Smooth muscle cell (in vitro differentiated cells): Measurements from ENCODE around the gene TXNDC8. TPM values are rescaled to one million over a fixed set of nuclear protein-coding genes. Genes with fewer than 3 reads are reported as not detected.
"Not testable (repeated sequence)": the region's sequence is repeated elsewhere in the genome, so short reads cannot be mapped to it uniquely, and the experiment has no call there.

Experiments
- DNase-seq: peaks from one replicate; lab custom pipeline; 2025; ENCODE audit not compliant: unreplicated experiment; lab: John Stamatoyannopoulos, UW
- H2AFZ ChIP-seq: fragments of 200-600 bp; sonication (generic); 2 replicates; pipeline ENCODE4 v1.6.0; 2016; ENCODE audit warnings: antibody characterized with exemption, low read depth, mild to moderate bottlenecking
- H3F3A ChIP-seq: fragments of 200-600 bp; sonication (generic); 2 replicates; pipeline ENCODE4 v1.6.0; 2017; ENCODE audit warnings: antibody characterized with exemption, low read depth
- H3K27ac ChIP-seq: fragments of 200-600 bp; sonication (generic); 2 replicates; pipeline ENCODE4 v1.5.1; 2016; ENCODE audit warnings: low read depth, mild to moderate bottlenecking
- H3K27me3 ChIP-seq: fragments of 200-600 bp; sonication (generic); 2 replicates; pipeline ENCODE4 v1.6.1; 2016; ENCODE audit warnings: low read depth, mild to moderate bottlenecking
- H3K36me3 ChIP-seq: fragments of 200-600 bp; sonication (generic); 2 replicates; pipeline ENCODE4 v1.5.1; 2016; ENCODE audit warnings: low read depth
- H3K4me1 ChIP-seq: fragments of 200-600 bp; sonication (generic); 2 replicates; pipeline ENCODE4 v1.5.1; 2016; ENCODE audit warnings: low read depth
- H3K4me2 ChIP-seq: fragments of 200-600 bp; sonication (generic); 2 replicates; pipeline ENCODE4 v1.6.0; 2016; ENCODE audit warnings: mild to moderate bottlenecking
- H3K4me3 ChIP-seq: fragments of 200-600 bp; sonication (generic); 2 replicates; pipeline ENCODE4 v1.5.1; 2016; ENCODE audit warnings: mild to moderate bottlenecking
- H3K79me2 ChIP-seq: fragments of 200-600 bp; sonication (generic); 2 replicates; pipeline ENCODE4 v1.6.0; 2016; ENCODE audit warnings: low read depth, mild to moderate bottlenecking
- H3K9ac ChIP-seq: fragments of 200-600 bp; sonication (generic); 2 replicates; pipeline ENCODE4 v1.6.0; 2016; ENCODE audit warnings: low read depth
- H3K9me3 ChIP-seq: fragments of 200-600 bp; sonication (generic); replicated peaks from 2 replicates; pipeline ENCODE4 v1.5.1; 2016; ENCODE audit warnings: low read depth
- H4K20me1 ChIP-seq: fragments of 200-600 bp; sonication (generic); 2 replicates; pipeline ENCODE4 v1.6.0; 2016; ENCODE audit warnings: low read depth
- WGBS: methylation state at CpG from one replicate; pipeline ENCODE4 v1.1.7; 2016; ENCODE audit warnings: low lambda C conversion rate; 5-methylcytosine and 5-hydroxymethylcytosine counted together
- polyA plus RNA-seq: library from polyadenylated mRNA; unstranded; fragments of >200 nt; fragmentation: Nextera tagmentation; extraction: Ambion mirVana; gene quantifications from 2 replicates; pipeline ENCODE4 v1.2.1, GENCODE V29; 2016
- total RNA-seq: library from RNA; depleted of rRNA; stranded (reverse); fragments of >200 nt; gene quantifications from 2 replicates; pipeline ENCODE4 v1.2.3, GENCODE V29; 2014
- TF ChIP-seq, protein P1 (sequence below): fragments of 200-600 bp; sonication (generic); IDR thresholded peaks from 2 replicates; pipeline ENCODE4 v1.5.1; 2017; ENCODE audit warnings: borderline replicate concordance, mild to moderate bottlenecking, antibody characterized with exemption; ENCODE audit not compliant: insufficient read depth, poor library complexity, severe bottlenecking

The TXNDC8 gene
- total and polyA plus RNA-seq, 2 experiments from 2014 or later: not detected

DNA sequence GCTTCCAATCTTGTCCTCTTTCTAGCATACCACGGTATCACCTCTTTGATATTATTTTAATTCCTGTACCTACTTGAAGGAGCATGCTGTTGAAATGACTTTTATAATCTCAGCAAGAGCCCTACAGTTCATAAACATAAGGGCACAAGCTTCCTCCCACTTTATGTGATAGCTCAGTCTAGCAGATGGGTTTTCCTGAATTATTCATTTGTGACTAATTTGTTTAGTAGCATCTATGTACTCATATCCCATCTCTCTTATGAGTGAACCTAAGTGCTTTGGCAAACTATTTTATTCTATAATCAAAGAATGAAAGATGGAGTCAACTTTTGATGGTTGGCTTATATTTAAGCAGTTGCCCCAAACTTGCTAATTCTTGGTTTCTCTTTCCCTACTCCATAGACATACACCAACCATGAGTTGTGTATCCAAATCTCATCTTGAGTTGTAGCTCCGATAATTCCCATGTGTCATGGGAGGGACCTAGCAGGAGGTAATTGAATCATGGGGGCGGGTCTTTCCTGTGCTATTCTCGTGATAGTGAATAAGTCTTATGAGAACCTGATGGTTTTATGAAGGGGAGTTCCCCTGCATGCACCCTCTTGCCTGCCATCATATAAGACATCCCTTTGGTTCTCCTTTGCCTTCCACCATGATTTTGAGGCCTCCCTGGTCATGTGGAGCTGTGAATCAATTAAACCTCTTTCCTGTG lies 17.7 kb downstream of the TXNDC8 start:
- Histone ChIP-seq H3K79me2 (no peaks in the 10 kb centered on the region), H3K9ac (no peak overlapping the region), H3K9me3 (no peaks in the 10 kb centered on the region), H3K4me1 (no peaks in the 10 kb centered on the region), H3K4me2 (no peak overlapping the region), H2AFZ (no peak overlapping the region), H4K20me1 (no peaks in the 10 kb centered on the region), H3K27ac (no peak overlapping the region), H3K36me3 (no peaks in the 10 kb centered on the region), H3F3A (no peaks in the 10 kb centered on the region), H3K4me3 (no peak overlapping the region), H3K27me3 (no peaks in the 10 kb centered on the region)
- TF ChIP-seq, protein P1, sequence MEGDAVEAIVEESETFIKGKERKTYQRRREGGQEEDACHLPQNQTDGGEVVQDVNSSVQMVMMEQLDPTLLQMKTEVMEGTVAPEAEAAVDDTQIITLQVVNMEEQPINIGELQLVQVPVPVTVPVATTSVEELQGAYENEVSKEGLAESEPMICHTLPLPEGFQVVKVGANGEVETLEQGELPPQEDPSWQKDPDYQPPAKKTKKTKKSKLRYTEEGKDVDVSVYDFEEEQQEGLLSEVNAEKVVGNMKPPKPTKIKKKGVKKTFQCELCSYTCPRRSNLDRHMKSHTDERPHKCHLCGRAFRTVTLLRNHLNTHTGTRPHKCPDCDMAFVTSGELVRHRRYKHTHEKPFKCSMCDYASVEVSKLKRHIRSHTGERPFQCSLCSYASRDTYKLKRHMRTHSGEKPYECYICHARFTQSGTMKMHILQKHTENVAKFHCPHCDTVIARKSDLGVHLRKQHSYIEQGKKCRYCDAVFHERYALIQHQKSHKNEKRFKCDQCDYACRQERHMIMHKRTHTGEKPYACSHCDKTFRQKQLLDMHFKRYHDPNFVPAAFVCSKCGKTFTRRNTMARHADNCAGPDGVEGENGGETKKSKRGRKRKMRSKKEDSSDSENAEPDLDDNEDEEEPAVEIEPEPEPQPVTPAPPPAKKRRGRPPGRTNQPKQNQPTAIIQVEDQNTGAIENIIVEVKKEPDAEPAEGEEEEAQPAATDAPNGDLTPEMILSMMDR: no peak
- WGBS: 91% methylated on average over 4 of the region's 4 CpGs
- DNase-seq: no peak

DNA sequence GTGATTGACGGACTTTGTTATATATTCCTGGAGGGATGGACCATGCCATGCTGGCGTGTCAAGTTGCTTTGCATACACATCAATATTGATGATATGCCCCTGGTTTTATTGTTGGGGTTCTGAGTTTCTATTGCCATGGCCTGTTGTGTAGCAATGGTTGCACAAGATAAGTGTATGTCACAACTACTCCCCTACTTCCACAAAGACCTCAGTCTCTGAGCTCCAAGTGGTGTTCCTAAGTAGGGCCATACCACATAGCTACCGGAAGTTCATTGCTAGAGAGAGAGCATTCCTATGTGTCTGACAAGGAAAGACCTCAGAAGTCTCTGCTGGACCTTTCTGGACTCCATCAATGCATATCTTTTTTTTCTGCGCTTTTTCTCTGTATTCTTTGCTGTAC lies 19.8 kb downstream of the TXNDC8 start:
- Histone ChIP-seq H3K27me3 (no peaks in the 10 kb centered on the region), H3F3A (no peaks in the 10 kb centered on the region), H3K9ac (no peak overlapping the region), H3K36me3 (no peaks in the 10 kb centered on the region), H4K20me1 (no peaks in the 10 kb centered on the region), H3K9me3 (no peaks in the 10 kb centered on the region), H3K4me3 (no peak overlapping the region), H3K4me1 (no peaks in the 10 kb centered on the region), H3K79me2 (no peaks in the 10 kb centered on the region), H3K4me2 (no peak overlapping the region), H2AFZ (no peak overlapping the region), H3K27ac (no peak overlapping the region)
- TF ChIP-seq, protein P1: no peak
- no peak for DNase-seq
- WGBS: 96% methylated on average over 4 of the region's 4 CpGs

DNA sequence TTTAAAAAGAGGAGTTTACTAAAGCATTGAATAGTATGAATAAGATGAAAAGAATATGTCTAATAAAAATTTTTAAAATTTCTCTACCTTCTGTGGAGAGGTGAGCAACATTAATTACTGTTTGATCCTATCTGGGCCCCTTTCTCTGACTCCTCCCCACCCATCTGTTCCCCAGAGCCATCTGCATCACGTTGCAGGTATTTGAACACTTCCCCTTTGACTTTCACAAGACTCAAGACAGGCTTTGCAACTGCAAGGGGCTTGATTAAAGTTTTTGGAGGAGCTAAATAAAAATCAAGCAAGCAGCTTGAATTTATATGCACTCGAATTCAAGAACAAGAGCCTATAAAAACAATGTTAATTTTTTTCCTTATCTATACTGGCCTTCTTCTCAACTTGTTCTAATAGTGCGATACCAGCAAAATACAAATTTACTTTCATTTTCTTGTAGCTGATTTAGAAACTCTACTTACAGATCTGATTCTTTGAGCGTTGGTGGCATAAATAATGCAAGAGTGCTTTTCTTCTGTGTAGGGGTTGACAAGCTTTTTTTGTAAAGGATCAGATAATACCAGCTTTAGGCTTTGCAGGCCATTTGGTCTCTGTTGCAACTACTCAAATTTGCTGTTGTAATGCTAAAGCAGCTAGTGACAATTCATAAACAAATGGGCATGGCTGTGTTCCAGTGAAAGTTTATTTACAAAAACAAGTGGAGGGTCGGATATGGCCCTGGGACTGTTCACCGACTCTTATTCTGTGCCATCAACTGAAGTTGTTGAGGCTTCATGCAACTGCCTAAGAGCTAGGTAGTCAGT lies 21.2 kb downstream of the TXNDC8 start:
- H3K4me1 ChIP-seq: no peaks in the 10 kb centered on the region
- no peaks in the 10 kb centered on the region for H4K20me1 ChIP-seq
- TF ChIP-seq, protein P1: no peak
- no peak overlapping the region for H3K9ac ChIP-seq
- H3K36me3 ChIP-seq: no peaks in the 10 kb centered on the region
- H2AFZ ChIP-seq: no peak overlapping the region
- H3K9me3 ChIP-seq: no peaks in the 10 kb centered on the region
- H3K4me3 ChIP-seq: no peak overlapping the region
- no peak for DNase-seq
- no peak overlapping the region for H3K27ac ChIP-seq
- H3K27me3 ChIP-seq: no peaks in the 10 kb centered on the region
- no peaks in the 10 kb centered on the region for H3F3A ChIP-seq
- H3K79me2 ChIP-seq: no peaks in the 10 kb centered on the region
- no peak overlapping the region for H3K4me2 ChIP-seq
- WGBS: 65% methylated on average over 6 of the region's 6 CpGs

DNA sequence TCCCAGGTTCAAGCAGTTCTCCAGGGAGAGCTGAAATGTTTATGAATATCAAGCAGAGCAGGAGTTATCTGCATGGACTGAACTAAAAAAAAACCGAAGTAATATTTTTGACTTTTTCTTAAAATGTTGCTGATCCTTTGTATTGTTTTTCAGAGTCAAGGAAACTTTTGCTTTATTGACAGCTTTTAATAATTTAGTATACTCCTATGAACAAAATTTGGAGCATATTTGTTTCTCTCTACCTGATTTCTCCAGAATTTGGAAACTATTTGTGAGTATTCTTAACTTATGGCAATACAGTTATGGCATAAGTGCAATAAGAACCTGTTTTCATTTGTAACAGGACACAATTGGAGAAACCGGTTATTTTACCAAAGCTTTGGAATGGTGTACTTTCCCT lies 25.7 kb downstream of the TXNDC8 start:
- H4K20me1 ChIP-seq, H3K79me2 ChIP-seq, H3K9me3 ChIP-seq, H3K4me2 ChIP-seq, H3K4me3 ChIP-seq, H3K27ac ChIP-seq, H3K27me3 ChIP-seq, H3K36me3 ChIP-seq, H3F3A ChIP-seq, H3K4me1 ChIP-seq, DNase-seq, H3K9ac ChIP-seq, H2AFZ ChIP-seq: not testable (repeated sequence)
- 88% methylated on average over 2 of the region's 2 CpGs for WGBS
